Heart right ventricle (tissue), 16 donors: Measurements from ENCODE around the gene DDIT4. TPM values are rescaled to one million over a fixed set of nuclear protein-coding genes. Genes with fewer than 3 reads are reported as not detected.
"Not testable (repeated sequence)": the region's sequence is repeated elsewhere in the genome, so short reads cannot be mapped to it uniquely, and the experiment has no call there.

Experiments used
- ATAC-seq, 8 donors: fragments of 200-7000 bp; cut with Tn5 transposase; one replicate each; pipeline ENCODE4 v1.9.1; 2020; ENCODE audit warnings: mild to moderate bottlenecking in 8 of 8, moderate library complexity in 8 of 8, moderate number of reproducible peaks in 1 of 8
- DNase-seq, 2 donors: peaks; one replicate each; pipeline ENCODE4 v3.0.0-alpha.2; 2020
- H3K27ac ChIP-seq, 10 donors: fragments of 200-600 bp; sonication (generic) in 2 of 10; one replicate each; pipeline versions ENCODE4 v1.5.0 to v1.8.0; 2020 to 2022; ENCODE audit warnings: mild to moderate bottlenecking in 3 of 10
- H3K27me3 ChIP-seq, 7 donors: fragments of 200-600 bp; one replicate each; pipeline ENCODE4 v1.8.0; 2021 to 2022; ENCODE audit warnings: mild to moderate bottlenecking in 2 of 7
- H3K36me3 ChIP-seq, 9 donors: fragments of 200-600 bp; sonication (generic) in 1 of 9; one replicate each; pipeline versions ENCODE4 v1.5.0 to v1.8.0; 2020 to 2022; ENCODE audit warnings: mild to moderate bottlenecking in 2 of 9
- H3K4me1 ChIP-seq, 9 donors: fragments of 200-600 bp; sonication (generic) in 1 of 9; one replicate each; pipeline versions ENCODE4 v1.5.0 to v1.8.0; 2020 to 2022; ENCODE audit warnings: mild to moderate bottlenecking in 4 of 9
- H3K4me3 ChIP-seq, 10 donors: fragments of 200-600 bp; sonication (generic) in 2 of 10; one replicate each; pipeline versions ENCODE4 v1.5.0 to v1.8.0; 2020 to 2022; ENCODE audit warnings: mild to moderate bottlenecking in 7 of 10, moderate library complexity in 2 of 10
- H3K9me3 ChIP-seq, 11 donors: fragments of 200-600 bp in 10 of 11; sonication (generic) in 2 of 11; one replicate each; pipeline versions ENCODE4 v1.5.0 to v1.8.0; 2013 to 2022; ENCODE audit warnings: mild to moderate bottlenecking in 2 of 11, control low read depth in 1 of 11, moderate library complexity in 1 of 11
- CTCF ChIP-seq, 9 donors: fragments of 200-600 bp; sonication (generic) in 2 of 9; IDR thresholded peaks; one replicate each; pipeline versions ENCODE4 v1.5.0 to v1.8.0; 2021 to 2022; ENCODE audit warnings: antibody characterized with exemption in 9 of 9, mild to moderate bottlenecking in 5 of 9, moderate library complexity in 1 of 9
- WGBS, 2 donors: extraction: QIAGEN DNeasy Blood & Tissue Kit; methylation state at CpG; one replicate each; pipeline ENCODE4 v1.1.7; 2013; ENCODE audit warnings: inconsistent platforms in 1 of 2; 5-methylcytosine and 5-hydroxymethylcytosine counted together
- intact Hi-C, 10 donors: fragments of 100-400 bp; cut with DNase I; formaldehyde crosslinking; loops; one replicate each; pipeline versions ENCODE4 v1.11.1 to v1.14.2; 2022
- polyA plus RNA-seq, 2 donors: library from polyadenylated mRNA; stranded (reverse); fragments of 200-250 nt; gene quantifications; one replicate each; pipeline ENCODE4 v1.2.3, GENCODE V29; 2013
- total RNA-seq, 10 donors: library from RNA; stranded (reverse); fragmentation: NEBNext Ultra II Directional in 3 of 10; extraction: Animal tissue kit (Norgen Biotek cat#: 25700) in 3 of 10; gene quantifications; one replicate each; pipeline versions ENCODE4 v1.2.1 to v1.2.4, GENCODE V29; 2021 to 2023
- donor health status: Arrhythmogenic right ventricular cardiomyopathy.
- donor health status: ischemic (EF 13 %, LVEDD 7.1; RV severe dilation, severe dysfunction).
- donor health status: healthy with polysubstance abuse.
- donor health status: DM: no; HTN: yes; CAD: no.
- donor health status: DM: no; HTN: no; CAD: no.
- donor health status: ischemic (EF 25% LVEDD 6.9; RV normal size, moderate dysfunction).
- donor health status: ischemic (EF 25% LVEDD 5.7; RV mildly dilated, moderate dysfunction).
- donor health status: healthy.
- donor health status: DM: yes; HTN: yes; CAD: no.
- donor health status: Ischemic cardiomyopathy.
- donor health status: ischemic (EF 35%, LVEDD 5.7; RV mildly dilated, moderate dysfunction).
- donor health status: nonischemic (EF 11% LVEDD 7.7; RV severe dilation, severe dysfunction).
- donor health status: DM: yes; HTN: yes; CAD: no.
- donor health status: PGD.
- donor health status: ischemic (EF 29% LVEDD 5.4; RV normal size, mild dysfunction).
- donor health status: nonischemic (EF 23%, LVEDD 6.1; RV moderate dilation, normal function).

Gene DDIT4
- total and polyA plus RNA-seq, 12 donors = 13.6 to 135 (median 39.6) TPM

GRCh38 chr10:72303424-72304128 is 29.9 kb downstream of the DDIT4 start:
- DNase-seq (no peak), ATAC-seq (no peak)
- Histone ChIP-seq H3K4me3 (no peak overlapping the region), H3K36me3 (no peaks in the 10 kb centered on the region), H3K27ac (no peak overlapping the region), H3K9me3 (no peaks in the 10 kb centered on the region), H3K27me3 (no peaks in the 10 kb centered on the region), H3K4me1 (peaks cover 3 to 41% (median 20%) of the 10 kb centered on the region in 9 donors)
- WGBS, 2 donors = 87 to 89% methylated on average over 8 of the region's 8 CpGs
- no peak for TF ChIP-seq CTCF (IDR thresholded peaks at IDR 0.05)
- intact Hi-C loops = no loop called here

- TF ChIP-seq CTCF (IDR thresholded peaks at IDR 0.05) = no peak
- Histone ChIP-seq H3K4me3 (no peak overlapping the region), H3K27me3 (no peaks in the 10 kb centered on the region), H3K9me3 (no peaks in the 10 kb centered on the region), H3K27ac (peak overlapping the region in 6 of 10 donors; percentile 3 to 80 (median 26)), H3K36me3 (no peaks in the 10 kb centered on the region), H3K4me1 (peaks cover 21 to 65% (median 44%) of the 10 kb centered on the region in 9 donors)
- WGBS, 2 donors = 80 to 81% methylated on average over 5 of the region's 5 CpGs
- DNase-seq (no peak), ATAC-seq (no peak)
- intact Hi-C loops = no loop called here
Measured at GRCh38 chr10:72306215-72306760, 32.6 kb downstream of the DDIT4 start.

GRCh38 chr10:72307711-72308110 is 34.0 kb downstream of the DDIT4 start:
- DNase-seq, ATAC-seq, intact Hi-C loops, H3K4me3 ChIP-seq, H3K36me3 ChIP-seq, H3K27me3 ChIP-seq, H3K9me3 ChIP-seq: not testable (repeated sequence)
- WGBS, 2 donors = 95% methylated on average over 7 of the region's 7 CpGs
- H3K4me1 ChIP-seq = peaks cover 21 to 65% (median 44%) of the 10 kb centered on the region in 9 donors
- H3K27ac ChIP-seq = peak overlapping the region in 7 of 10 donors; percentile 12 to 80 (median 55)

GRCh38 chr10:72308320-72308987 is 34.7 kb downstream of the DDIT4 start:
- 63% methylated on average over 7 of the region's 7 CpGs for WGBS, 2 donors
- H3K4me1 ChIP-seq = peaks cover 21 to 65% (median 44%) of the 10 kb centered on the region in 9 donors
- TF ChIP-seq CTCF (IDR thresholded peaks at IDR 0.05) = peak in 1 of 9 donors; percentile 6
- no peaks in the 10 kb centered on the region for H3K27me3 ChIP-seq
- intact Hi-C loops = no loop called here
- no peaks in the 10 kb centered on the region for H3K9me3 ChIP-seq
- no peaks in the 10 kb centered on the region for H3K36me3 ChIP-seq
- no peak overlapping the region for H3K4me3 ChIP-seq
- DNase-seq = peak; percentile 60 to 67
- peak overlapping the region in 9 of 10 donors; percentile 5 to 80 (median 51) for H3K27ac ChIP-seq
- peak; percentile 22 to 76 (median 59) for ATAC-seq
